Suppressor macrophage treated with lipopolysaccharide for 4 hours (primary cell): ENCODE data around the gene NCKIPSD.
A peak's percentile ranks its signal among the peaks of the same experiment; 100 is the strongest.

Experiments
- DNase-seq: peaks from one replicate; pipeline ENCODE4 v3.0.0-alpha.2; 2020

The NCKIPSD gene

DNA sequence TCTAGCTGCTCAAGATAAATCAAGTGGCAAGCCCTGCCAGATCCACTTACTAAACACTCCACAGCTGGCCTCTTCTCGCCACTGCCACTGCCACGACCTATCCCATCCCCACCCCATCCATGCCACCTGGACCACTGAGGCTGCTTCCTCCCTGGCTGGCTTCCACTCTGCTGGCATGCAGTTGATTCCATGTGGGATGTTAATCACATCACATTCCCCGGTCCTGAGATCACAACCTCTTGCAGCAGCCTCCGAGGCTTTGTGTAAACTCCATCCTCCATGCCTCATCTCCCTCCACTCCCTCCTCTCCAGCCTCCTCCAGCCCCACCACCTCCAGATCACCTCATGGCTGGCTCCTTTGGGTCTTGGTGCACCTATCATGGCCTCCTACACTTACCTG is 7.7 kb downstream of the NCKIPSD start:
- no peak for DNase-seq

DNA sequence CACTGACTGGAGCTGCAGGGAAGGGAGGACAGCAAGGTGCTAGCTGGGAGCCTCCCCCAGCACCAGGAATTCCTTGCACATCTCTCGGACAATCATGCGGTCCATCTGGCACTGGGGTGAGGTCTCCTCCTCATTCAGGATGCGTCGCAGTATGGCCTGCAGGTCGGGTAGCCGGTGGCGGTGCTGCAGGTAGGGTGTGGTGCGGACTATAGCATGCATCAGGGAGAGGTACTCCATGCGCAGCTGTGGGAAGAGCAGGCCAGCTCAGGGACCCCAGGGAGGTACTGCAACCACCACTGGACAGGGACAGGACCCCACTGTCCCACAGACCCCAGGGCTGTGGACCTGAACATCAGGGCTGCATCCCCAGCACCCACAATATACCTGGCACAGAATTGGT is 11.2 kb downstream of the NCKIPSD start:
- no peak for DNase-seq

DNA sequence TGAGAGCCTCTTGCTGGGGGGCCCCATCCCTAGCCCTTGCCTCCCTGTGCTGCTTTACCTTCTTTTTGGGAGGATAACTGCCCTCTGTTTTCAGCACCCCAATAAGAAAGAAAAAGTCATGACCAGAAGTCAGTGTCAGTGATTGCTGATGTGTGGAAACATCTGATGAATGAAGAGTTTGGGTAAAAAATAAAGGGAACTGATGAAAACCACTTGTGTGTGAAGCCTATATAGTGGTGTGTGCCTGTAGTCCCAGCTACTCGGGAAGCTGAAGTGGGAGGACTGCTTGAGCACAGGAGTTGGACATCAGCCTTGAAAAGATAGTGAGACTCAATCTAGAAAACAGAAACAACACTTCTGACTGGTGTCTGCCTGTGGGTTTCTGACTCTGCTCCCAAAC is 13.2 kb downstream of the NCKIPSD start:
- DNase-seq = no peak

DNA sequence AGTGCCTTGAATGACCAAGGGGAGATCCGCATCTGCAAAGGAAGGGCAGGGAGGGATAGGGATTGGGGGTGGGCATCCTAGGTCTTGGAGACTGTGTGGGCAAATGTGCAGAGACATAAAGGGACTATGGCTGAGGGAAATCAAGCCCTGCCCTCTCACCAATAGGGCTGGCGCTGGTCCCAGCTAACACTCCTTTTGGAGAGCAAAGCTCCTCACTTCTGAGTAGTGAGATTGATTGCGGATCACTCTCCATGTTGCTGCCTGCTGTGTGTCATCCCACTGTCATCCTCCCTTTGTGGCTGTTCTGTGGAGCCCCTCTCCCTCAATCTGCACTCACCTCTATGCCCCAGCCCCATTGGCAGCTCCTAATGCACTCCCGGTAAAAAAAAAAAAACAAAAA is 20.8 kb downstream of the NCKIPSD start:
- DNase-seq = no peak

DNA sequence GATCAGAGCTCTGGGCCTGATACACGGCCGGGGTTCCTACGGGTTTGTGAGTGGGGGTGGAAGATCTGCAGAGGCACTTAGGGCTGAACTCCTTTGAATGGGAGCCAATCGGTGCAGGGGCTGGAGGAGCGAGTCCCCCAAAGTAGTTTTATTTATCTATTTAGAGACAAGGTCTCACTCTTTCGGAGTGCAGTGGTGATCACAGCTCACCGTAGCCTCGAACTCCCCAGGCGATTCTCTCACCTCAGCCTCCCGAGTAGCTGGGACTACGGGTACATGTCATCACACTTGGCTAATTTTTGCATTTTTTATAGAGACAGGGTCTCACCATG is 21.4 kb downstream of the NCKIPSD start:
- DNase-seq = no peak

DNA sequence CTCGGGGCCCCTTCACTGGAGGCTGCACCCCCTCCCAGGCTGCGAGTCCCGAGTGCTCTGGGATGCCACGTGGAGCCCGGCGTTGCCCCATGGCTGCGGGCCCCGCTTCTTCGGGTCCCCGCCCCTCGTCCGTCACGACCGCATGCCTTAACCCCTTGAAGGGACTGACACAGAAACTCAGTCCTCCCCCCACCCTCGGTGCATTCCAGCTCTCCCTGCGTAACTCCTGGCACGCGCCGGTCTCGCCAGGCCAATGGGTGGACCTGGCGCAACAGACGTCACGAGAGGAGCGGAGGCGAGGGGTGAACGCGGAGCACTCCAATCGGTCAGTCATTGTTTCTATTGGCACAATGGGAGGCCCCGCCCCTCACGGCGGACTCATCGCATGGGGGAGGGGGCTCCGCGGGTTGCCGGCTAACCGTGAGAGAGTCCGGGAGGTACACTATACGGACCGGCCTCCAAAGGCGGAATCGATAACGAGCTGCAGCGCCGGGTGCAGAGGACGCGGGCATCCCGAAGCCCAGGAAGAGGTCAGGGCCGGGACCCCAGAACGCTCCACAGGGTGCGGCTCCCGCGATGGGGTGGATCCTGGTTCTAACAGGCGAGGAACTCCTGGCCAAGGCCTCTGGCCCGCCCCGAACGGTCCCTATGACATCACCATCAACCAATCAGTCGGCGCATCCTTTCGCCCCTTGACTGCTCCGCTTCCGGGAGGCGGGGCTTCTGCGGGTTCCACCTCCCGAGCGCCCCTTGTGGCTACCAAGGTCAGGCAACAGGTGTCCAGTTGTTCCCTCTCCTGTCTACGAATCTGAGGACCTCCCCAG is 22.0 kb downstream of the NCKIPSD start:
- DNase-seq = peak; percentile 98

DNA sequence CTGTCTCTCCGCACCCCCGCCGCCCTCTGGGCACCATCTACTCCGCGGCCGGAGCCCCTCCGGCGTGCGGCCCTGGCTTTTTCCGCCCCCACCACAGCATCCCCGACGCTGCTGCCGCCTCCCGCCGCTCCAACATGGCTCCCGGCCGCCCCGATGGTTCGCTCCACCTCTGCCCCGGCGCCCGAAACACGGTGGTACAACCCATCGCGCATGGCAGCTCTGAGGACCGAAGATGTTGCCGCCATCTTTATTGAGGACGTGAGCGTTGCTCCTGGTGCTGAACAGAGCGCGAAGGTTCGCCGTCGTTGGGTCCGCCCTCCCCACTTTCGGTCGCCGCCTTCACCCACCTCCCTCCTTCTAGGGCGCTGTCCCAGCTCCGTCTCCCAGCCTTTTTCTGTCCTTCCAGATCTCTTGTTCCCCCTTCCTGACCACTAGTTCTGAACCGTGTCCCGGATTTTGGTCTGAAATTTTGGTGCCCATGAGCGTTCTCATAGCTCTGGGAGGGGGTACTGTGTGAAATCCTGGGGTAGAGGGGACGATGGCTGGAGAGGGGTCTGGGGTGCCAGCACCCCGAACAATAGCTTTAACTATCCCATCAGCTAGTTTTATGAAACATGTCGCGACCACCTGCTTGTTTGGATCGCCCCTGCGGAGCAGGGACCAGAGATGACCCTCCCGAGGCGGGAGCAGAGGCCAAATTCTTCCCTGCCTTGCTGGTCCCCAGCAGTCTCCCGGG is 22.8 kb downstream of the NCKIPSD start, which contains the start of gene CELSR3:
Gene CELSR3 (minus strand): TSS at position 134 of the 736 bp plus-strand sequence. CDS start 252 bp downstream, outside the sequence.
- peak; percentile 80 for DNase-seq

DNA sequence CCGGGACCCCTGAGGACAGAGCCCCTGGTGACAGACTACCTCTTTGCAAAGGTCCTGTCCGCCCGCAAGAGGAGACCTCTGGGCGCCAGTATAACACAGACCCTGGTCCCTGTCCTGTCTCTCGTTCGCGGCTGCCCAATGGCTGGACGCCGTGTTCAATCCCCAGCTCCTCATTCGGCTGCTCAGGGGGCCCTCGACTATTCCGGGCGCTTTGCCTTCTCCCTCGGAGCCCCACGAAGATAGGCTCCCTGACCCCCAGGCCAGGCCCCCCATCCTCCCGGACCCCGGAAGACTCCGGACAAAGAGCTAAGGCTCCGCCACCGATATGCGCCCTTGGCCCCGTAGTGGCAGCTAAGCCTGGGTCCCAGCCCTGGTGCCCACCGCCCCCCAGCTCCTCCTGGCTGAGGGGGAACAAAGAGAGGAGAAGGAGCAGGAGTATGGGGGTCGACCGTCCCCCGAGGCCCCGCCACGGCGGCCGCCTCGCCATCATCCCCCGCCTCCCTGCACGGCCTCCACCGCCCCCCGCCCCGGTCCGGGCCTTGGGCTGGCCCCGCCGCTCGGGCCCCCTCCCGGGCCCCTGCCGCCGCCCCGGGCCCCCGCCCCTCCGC is 23.5 kb downstream of the NCKIPSD start:
- no peak for DNase-seq

DNA sequence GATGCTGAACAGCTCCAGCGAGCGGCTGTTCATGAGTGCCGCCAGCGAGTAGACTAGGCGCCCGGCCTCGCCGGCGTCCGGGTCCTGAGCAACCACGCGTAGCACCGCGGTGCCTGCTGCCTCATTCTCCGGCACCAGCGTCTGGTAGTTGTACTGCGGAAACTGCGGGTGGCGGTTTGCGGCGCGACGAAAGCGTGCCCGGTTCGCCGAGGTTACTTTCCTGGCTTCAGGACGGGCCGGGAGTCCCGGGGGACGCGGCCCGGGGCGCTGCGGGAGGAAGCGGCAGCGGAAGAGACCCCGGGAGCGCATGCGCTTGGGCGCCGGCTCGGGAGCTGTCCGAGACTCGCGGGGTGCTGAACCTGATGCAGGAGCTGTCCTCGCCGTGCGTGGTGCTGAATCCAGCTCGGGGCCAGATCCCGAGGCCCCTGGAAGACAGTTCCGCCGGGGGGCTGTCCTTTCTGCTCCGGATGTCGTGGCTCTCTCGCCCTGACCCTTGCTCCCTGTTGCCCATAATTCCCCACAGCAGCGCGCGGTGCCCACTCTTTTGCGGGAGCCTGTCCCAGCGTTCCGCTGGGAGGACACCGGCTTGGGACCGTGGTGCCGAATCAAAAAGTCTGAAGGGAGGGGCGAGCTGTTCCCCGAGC is 24.1 kb downstream of the NCKIPSD start:
- peak; percentile 64 for DNase-seq

DNA sequence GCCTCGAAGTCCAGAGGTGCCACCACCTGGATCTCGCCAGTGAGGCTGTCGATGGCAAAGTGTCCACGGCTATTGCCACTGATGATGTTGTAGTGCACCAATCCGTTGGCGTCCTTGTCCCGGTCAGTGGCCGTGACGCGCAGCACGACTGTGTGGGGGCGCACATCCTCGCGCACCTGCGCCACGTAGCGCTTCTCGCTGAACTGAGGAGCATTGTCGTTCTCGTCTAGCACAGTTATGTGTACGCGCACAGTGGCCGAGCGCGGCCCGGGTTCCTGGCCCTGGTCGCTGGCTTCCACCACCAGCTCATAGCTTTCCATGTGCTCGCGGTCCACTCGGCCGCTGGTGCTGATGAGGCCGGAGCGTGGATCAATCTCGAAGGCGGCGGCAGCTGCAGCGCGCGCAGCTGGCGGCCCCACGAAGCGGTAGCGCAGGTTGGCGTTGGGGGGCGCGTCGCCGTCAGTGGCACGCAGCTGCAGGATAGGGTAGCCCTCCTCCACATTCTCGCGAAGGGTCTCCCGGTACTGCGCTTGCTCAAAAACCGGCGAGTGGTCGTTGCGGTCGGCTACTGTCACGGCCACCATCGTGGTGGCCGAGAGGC is 24.8 kb downstream of the NCKIPSD start:
- no peak for DNase-seq

DNA sequence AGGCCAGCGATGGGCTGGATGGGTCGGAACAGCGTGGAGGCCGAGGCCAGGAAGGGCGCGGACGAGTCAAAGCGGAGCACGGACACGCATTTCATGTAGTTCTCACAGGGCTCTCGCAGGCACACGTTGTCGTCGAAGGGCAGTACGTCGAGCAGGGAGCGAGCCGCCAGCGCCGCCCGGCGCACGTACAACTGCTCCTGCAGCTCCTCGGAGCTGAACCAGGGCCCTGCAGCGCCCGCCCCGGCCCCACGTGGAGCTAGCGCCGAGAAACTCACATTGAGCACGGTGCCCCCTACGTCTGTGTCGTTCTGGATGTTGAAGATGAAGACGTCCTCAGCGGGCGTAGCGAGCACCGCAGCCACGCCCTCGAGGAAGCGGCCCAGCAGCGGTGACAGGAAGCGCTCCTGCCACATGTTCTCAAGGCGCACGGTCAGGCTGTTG is 28.9 kb downstream of the NCKIPSD start:
- DNase-seq = no peak

DNA sequence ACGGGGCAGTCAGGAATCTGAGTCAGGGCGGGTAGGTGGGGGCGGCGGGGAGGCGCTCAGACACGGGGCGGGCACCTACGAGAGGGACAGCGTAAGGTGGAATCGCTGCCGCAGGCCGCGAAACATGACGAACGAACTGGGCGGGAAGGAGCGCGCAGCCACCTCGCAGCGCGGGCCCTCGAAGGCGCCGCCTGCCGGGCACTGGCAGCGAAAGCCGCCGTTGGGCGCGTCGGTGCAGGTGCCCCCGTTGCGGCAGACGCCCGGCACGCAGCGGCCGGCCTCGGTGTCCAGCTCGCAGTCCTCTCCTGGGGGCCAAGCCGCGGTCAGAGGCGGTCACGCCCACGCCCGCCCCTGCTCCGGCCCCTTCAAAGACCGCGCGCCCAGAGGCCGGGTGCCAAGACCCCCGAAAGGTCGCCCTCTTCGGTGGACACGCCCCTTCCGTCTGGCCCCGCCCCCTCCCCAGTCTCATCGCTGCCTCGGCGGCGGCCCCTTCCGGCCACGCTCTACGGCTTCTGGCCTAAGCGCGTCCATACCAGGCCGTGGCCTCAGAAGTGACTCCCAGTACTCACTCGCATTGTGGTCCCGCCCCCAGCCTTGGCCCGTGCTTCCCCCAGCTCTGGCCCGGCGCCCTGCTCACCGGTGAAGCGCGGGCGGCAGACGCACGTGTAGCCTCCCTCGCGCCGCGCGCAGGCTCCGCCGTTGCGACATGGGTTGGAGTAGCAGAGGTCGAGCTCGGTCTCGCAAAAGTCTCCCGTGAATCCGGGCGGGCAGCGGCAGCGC is 29.5 kb downstream of the NCKIPSD start:
- peak; percentile 79 for DNase-seq

DNA sequence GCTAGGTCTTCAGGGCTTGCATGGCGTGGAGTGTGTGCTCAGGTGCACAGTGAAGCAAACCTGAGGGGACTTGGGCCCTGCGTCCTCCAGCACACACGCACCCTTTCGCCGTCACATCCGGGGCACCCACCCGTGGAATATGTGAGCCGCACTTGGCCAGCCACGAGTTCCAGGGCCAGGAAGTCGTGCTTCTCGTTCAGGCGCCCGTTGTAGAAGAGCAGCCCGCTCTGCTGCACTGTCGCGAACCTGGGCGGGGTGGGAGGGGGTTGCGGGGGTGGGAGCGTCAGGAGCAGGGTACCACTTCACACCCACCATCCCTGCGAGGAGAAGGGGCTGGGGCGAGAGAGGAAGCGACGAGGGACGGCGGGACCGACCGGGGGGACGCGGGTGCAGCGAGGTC is 30.1 kb downstream of the NCKIPSD start:
- DNase-seq = no peak

DNA sequence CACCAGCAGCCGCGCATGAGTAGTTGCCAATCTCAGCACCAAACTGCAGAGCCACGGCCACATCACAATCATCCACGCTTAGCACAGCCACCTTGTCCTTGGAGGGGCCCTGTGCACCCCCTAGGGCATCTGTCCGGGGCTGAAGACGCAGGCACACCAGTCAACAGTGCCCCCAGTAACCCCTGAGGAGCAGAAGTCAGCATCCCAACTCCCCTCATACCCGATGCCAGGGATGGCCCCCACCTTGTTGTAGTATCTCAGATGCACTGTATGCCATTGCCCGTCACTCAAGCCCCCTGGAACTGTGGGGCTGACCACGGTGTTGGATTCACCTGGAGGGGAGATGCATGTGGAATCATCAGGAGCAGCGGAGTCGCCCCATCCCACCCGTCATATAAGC is 30.7 kb downstream of the NCKIPSD start:
- no peak for DNase-seq

DNA sequence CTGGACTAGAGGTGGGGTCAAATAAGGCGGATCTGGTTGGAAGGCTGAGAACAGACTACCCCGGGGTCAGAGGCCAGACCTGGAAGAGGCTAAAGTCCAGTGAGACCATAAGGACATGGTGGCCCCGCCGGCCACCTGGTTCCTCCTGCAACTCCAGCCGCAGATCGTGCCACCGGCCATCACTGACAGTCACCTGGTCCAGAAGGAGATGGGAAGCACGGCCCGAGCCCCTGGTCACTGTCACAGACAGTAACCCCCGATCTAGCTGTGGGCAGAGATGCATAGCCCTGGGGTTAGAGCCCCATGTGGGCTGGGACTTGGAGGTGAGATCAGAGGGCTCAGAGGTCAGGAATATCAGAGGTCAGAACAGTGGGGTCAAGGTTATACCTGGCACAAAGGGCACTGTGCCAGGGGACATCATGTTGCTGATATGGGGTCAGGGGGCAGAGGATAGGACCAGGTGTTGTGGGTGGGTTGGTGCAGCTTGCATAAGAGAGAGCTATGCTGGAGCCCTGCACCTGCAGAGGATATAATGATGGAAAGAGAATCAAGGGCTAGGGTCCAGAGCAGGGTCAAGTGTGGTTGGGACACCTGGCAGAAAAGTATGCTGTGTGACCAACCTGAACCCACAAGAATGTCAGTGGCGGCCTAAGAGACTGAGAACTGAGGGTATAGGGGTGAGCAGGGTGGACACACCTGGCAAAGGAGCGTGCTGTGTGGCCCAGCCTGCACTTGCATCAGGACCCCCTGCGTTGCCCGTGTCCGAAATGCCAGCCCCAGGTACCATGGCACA is 32.6 kb downstream of the NCKIPSD start:
- no peak for DNase-seq

DNA sequence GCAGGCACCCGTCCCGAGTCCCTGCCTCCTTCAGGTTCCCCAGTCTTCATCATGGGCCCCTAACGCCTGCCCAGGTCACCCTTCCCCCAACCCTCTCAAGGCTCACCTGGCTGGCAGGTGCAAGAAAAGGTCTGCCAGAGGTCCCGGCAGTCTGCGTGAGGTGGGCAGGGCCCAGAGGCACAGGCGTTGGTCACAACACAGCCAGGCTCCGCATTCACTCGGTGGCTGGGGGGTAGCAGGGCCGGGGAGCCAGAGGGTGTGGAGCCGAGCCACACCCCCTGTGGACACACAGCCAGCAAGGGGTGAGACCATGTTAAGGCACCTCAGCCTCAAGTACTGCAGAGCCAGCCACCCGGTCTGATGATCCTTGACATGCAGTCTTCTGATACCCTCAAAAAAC is 33.9 kb downstream of the NCKIPSD start:
- no peak for DNase-seq

DNA sequence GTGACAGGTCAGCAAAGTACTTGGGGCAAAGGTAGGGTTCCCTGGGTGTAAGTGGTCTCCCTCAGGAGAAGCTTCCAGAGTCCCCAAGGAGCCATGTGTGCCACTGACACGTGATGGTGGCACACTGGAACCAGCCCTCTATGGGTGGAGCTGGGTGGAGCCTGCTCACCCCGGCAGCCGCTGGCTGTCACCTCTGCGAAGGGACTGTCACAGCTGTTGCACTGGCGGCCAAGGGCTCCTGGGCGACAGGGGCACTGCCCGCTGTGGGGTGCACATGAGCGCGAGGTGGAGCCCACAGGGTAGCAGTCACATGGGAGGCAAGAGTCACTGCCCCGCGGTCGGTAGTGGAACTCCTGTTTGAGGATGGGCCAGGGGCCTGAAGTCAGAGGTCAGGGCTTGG is 35.0 kb downstream of the NCKIPSD start:
- DNase-seq = no peak

DNA sequence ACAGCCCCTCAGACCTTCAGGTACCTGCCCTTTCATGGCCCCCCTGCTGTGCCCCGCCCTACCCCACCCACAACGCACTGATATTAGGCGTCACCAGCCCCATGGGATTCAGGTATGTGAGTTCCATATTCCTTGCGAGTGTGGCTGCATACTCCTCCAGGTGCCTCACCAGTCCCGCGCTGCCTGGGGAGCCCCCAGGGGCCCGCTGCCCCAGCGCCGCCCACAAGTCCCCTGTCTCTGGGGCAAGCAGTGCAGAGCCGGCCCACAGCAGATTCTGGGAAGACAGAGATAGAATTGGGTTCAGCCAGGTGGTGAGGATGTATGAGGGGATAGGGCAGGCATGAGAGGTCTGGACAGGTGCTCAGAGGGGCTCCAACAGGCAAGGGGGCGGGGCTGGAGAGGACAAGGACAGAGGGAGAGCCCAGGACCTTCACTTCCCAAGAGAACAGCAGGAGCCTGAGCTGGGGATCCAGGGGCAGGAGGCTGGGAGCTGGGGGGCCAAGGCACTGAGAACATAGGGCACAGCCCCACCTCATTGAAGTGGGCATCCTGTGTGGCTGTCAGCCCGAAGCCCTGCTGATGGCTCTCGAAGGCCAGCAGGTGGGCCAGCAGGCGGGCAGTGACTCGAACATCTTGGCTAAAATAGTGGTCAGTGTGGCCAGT is 37.4 kb downstream of the NCKIPSD start:
- no peak for DNase-seq

DNA sequence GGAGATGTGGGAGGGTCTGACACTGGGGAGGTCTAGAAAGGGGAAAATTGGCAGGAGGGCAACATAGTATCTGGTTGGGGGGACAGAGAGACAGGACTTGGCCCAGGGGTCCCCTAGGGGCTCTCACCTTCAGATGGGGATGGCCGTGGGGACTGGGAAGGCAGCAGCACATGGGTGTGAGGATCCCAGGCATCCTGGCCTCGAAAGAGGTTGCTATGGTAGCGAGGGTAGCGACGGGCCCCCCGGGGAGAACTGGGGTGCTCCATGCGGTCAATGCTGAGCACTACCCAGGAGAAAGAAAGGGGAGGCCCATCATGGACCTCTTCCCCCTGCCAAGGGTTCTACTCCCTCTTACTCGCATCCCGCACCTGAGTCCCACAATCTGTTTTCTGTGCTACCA is 38.0 kb downstream of the NCKIPSD start:
- no peak for DNase-seq

DNA sequence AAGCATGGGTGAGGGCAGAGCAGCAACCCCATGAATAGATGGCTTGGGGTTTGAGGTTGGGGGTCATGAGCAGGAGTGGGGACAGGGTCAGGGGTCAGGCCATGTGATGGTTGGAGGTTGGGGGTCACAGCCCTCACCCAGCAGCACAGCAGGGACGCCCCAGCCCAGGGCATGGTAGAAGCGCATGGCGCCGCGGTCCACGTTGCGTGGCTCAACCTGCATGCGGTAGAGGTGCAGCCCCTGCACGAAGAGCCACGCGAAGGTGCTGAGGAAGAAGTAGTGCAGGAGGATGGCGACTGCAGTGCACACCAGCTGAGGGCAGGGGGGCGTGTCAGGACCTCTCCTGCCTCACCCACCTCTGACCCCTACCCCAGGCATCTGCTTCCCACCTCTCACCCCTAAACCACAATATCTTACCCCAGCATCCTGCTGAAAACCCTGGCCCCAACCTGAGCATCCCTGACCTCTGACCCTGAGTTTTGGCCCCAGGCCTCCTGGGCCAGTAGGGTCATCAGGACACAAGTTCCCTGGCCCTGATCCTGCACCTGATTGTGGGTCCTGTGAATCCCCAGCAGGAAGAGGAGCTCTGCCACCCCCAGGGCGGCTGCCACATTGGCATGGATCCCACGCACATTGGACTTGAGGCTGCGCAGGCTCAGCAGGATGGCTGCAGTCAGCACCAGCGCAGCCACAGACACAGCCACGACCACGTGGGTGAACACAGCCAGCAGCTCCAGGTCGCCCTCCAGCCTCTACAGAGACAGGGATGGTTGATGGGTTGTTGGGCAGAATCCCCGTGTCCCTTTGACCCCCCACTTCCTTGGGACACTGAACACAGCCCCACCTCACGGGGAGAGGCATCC is 40.6 kb downstream of the NCKIPSD start:
- DNase-seq = no peak
